ENCODE measurements around the gene RNASE8. TPM values are rescaled to one million over a fixed set of nuclear protein-coding genes. Genes with fewer than 3 reads are reported as not detected.
A peak's percentile ranks its signal among the peaks of the same experiment; 100 is the strongest.

The RNASE8 gene
- total RNA-seq, 1 donor from 2014 or later, result not detected

DNA sequence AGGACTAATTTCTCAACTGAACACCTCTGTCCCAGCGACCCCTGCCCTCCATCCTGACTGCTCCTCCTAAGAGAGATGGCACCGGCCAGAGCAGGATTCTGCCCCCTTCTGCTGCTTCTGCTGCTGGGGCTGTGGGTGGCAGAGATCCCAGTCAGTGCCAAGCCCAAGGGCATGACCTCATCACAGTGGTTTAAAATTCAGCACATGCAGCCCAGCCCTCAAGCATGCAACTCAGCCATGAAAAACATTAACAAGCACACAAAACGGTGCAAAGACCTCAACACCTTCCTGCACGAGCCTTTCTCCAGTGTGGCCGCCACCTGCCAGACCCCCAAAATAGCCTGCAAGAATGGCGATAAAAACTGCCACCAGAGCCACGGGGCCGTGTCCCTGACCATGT, 14.7 kb upstream of the RNASE8 start:
- peaks cover 34% of the 10 kb centered on the region for H3K4me1 Mint-ChIP-seq (ENCODE audit: low read depth)
- DNase-seq (ENCODE audit: low spot score), result no peak
- TF ChIP-seq, protein P1, sequence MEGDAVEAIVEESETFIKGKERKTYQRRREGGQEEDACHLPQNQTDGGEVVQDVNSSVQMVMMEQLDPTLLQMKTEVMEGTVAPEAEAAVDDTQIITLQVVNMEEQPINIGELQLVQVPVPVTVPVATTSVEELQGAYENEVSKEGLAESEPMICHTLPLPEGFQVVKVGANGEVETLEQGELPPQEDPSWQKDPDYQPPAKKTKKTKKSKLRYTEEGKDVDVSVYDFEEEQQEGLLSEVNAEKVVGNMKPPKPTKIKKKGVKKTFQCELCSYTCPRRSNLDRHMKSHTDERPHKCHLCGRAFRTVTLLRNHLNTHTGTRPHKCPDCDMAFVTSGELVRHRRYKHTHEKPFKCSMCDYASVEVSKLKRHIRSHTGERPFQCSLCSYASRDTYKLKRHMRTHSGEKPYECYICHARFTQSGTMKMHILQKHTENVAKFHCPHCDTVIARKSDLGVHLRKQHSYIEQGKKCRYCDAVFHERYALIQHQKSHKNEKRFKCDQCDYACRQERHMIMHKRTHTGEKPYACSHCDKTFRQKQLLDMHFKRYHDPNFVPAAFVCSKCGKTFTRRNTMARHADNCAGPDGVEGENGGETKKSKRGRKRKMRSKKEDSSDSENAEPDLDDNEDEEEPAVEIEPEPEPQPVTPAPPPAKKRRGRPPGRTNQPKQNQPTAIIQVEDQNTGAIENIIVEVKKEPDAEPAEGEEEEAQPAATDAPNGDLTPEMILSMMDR (IDR thresholded peaks at IDR 0.05), result no peak
- no peaks in the 10 kb centered on the region for H3K36me3 Mint-ChIP-seq (ENCODE audit: low read depth)
- H3K27me3 Mint-ChIP-seq (ENCODE audit: low read depth), result peaks cover 5% of the 10 kb centered on the region
- H3K27ac Mint-ChIP-seq (ENCODE audit: unreplicated experiment), result no peak overlapping the region
- H3K4me3 Mint-ChIP-seq (ENCODE audit: unreplicated experiment), result no peak overlapping the region
- no peaks in the 10 kb centered on the region for H3K9me3 Mint-ChIP-seq (ENCODE audit: low read depth)

DNA sequence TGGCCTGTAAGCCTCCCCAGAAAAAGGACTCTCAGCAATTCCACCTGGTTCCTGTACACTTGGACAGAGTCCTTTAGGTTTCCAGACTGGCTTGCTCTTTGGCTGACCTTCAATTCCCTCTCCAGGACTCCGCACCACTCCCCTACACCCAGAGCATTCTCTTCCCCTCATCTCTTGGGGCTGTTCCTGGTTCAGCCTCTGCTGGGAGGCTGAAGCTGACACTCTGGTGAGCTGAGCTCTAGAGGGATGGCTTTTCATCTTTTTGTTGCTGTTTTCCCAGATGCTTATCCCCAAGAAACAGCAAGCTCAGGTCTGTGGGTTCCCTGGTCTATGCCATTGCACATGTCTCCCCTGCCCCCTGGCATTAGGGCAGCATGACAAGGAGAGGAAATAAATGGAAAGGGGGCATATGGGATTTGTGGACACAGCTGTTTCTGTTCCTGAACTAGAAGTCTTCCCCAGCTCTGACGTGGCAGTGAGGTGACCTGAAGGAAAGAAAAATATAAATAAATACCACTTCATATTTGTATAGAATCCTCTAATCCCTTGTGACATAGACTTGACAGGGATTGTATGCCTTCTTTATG, 14.1 kb upstream of the RNASE8 start:
- Mint-ChIP-seq H3K4me1 (ENCODE audit: low read depth) (peaks cover 31% of the 10 kb centered on the region), H3K4me3 (ENCODE audit: unreplicated experiment) (no peak overlapping the region), H3K27ac (ENCODE audit: unreplicated experiment) (no peak overlapping the region), H3K36me3 (ENCODE audit: low read depth) (no peaks in the 10 kb centered on the region), H3K9me3 (ENCODE audit: low read depth) (no peaks in the 10 kb centered on the region), H3K27me3 (ENCODE audit: low read depth) (peaks cover 5% of the 10 kb centered on the region)
- TF ChIP-seq, protein P1 (IDR thresholded peaks at IDR 0.05), result no peak
- no peak for DNase-seq (ENCODE audit: low spot score)

GRCh38 chr14:21043974-21044618, 13.5 kb upstream of the RNASE8 start:
- TF ChIP-seq, protein P1 (IDR thresholded peaks at IDR 0.05), result no peak
- H3K4me3 Mint-ChIP-seq (ENCODE audit: unreplicated experiment), result no peak overlapping the region
- no peaks in the 10 kb centered on the region for H3K9me3 Mint-ChIP-seq (ENCODE audit: low read depth)
- H3K4me1 Mint-ChIP-seq (ENCODE audit: low read depth), result peaks cover 30% of the 10 kb centered on the region
- no peak overlapping the region for H3K27ac Mint-ChIP-seq (ENCODE audit: unreplicated experiment)
- no peak for DNase-seq (ENCODE audit: low spot score)
- no peaks in the 10 kb centered on the region for H3K36me3 Mint-ChIP-seq (ENCODE audit: low read depth)
- peaks cover 5% of the 10 kb centered on the region for H3K27me3 Mint-ChIP-seq (ENCODE audit: low read depth)

GRCh38 chr14:21047378-21047781, 10.2 kb upstream of the RNASE8 start:
- no peak for DNase-seq (ENCODE audit: low spot score)
- Mint-ChIP-seq H3K4me1 (ENCODE audit: low read depth) (peaks cover 28% of the 10 kb centered on the region), H3K9me3 (ENCODE audit: low read depth) (no peaks in the 10 kb centered on the region), H3K4me3 (ENCODE audit: unreplicated experiment) (no peak overlapping the region), H3K36me3 (ENCODE audit: low read depth) (no peaks in the 10 kb centered on the region), H3K27me3 (ENCODE audit: low read depth) (peaks cover 5% of the 10 kb centered on the region), H3K27ac (ENCODE audit: unreplicated experiment) (peak overlapping the region; percentile 57)
- TF ChIP-seq, protein P1 (IDR thresholded peaks at IDR 0.05), result no peak

DNA sequence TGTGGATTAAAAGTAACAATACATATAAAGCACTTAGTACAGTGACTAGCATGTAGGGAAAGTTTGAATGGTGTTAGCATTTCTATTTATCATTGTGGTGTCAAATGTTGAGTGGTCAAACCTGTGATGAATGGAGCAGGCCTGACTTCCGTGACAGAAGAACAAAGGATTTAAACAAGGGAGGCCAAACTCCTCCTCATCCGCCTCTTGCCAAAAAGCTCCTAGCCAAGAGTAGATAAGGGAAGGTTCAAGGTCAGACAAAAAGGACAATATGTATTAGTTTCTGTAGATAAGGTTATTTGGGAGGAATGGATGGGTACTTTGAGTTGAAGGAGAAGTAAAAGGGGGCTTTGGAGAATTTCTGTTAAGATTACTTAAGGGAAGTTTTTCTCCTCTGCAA, 9.0 kb upstream of the RNASE8 start:
- Mint-ChIP-seq H3K4me3 (ENCODE audit: unreplicated experiment) (no peak overlapping the region), H3K27me3 (ENCODE audit: low read depth) (peaks cover 5% of the 10 kb centered on the region), H3K9me3 (ENCODE audit: low read depth) (no peaks in the 10 kb centered on the region), H3K4me1 (ENCODE audit: low read depth) (peaks cover 16% of the 10 kb centered on the region), H3K27ac (ENCODE audit: unreplicated experiment) (peak overlapping the region; percentile 64), H3K36me3 (ENCODE audit: low read depth) (no peaks in the 10 kb centered on the region)
- DNase-seq (ENCODE audit: low spot score), result no peak
- TF ChIP-seq, protein P1 (IDR thresholded peaks at IDR 0.05), result no peak

Measured in chondrocyte (in vitro differentiated cells).